ENCODE data around the gene PIK3R2.

DNA sequence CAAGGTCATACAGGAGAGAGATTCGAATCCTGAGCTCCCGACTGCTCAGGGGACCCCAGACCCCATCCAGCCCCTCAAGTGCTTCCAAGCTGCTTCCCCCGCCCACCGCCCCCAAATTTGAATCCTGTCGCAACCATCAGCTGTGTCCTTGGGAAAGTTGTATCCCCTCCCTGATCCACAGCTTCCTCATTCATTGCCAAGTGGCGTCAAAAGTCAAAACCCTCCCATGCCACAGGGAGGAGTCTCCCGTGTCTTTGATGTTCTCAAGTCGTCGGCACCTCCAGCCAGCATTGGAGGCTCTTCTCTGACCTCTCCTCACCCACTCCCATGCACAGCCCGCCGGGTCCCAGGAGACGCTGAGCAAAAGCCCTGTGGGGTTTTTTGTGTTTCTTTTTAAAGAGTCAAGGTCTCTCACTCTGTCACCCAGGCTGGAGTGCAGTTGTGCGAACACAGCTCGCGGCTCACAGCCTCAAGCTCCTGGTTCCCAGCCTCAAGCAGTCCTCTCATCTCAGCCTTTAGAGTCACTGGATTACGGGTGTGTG, 17.8 kb downstream of the PIK3R2 start:
- TF ChIP-seq POLR2A (IDR thresholded peaks at IDR 0.05; ENCODE audit: low read depth, low read length) (no peak), NFE2L2 (IDR thresholded peaks at IDR 0.05; ENCODE audit: low read depth, low read length) (no peak), BHLHE40 (IDR thresholded peaks at IDR 0.05; ENCODE audit: low read depth, low read length) (no peak)
- TF ChIP-seq, protein P1, sequence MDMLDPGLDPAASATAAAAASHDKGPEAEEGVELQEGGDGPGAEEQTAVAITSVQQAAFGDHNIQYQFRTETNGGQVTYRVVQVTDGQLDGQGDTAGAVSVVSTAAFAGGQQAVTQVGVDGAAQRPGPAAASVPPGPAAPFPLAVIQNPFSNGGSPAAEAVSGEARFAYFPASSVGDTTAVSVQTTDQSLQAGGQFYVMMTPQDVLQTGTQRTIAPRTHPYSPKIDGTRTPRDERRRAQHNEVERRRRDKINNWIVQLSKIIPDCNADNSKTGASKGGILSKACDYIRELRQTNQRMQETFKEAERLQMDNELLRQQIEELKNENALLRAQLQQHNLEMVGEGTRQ (IDR thresholded peaks at IDR 0.05; ENCODE audit: low read depth, low read length), result no peak
- TF ChIP-seq, protein P2, sequence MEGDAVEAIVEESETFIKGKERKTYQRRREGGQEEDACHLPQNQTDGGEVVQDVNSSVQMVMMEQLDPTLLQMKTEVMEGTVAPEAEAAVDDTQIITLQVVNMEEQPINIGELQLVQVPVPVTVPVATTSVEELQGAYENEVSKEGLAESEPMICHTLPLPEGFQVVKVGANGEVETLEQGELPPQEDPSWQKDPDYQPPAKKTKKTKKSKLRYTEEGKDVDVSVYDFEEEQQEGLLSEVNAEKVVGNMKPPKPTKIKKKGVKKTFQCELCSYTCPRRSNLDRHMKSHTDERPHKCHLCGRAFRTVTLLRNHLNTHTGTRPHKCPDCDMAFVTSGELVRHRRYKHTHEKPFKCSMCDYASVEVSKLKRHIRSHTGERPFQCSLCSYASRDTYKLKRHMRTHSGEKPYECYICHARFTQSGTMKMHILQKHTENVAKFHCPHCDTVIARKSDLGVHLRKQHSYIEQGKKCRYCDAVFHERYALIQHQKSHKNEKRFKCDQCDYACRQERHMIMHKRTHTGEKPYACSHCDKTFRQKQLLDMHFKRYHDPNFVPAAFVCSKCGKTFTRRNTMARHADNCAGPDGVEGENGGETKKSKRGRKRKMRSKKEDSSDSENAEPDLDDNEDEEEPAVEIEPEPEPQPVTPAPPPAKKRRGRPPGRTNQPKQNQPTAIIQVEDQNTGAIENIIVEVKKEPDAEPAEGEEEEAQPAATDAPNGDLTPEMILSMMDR (conservative IDR thresholded peaks at IDR 0.05; ENCODE audit: low read depth, low read length), result no peak
